ENCODE data around the gene ANKLE1.

DNA sequence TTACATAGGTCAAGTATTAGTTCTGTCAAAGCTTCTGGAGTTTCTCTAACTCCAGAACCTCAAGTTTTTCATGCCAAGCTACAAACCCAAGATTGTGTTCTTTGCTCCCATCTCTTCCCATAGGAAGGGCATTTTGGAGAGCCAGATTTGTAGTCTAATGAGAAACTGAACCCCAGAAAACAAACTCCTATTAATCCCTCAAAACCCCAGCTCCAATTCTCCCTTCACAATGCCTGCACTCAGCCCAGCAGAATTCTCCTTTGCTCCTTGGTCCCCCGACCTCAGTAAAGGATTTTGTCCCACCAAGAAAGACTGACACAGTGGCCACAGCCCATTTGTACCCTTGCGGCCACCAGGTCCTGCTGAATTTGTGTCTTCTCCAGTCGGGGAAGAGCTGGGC lies 25.6 kb upstream of the ANKLE1 start:
- TF ChIP-seq, protein P1, sequence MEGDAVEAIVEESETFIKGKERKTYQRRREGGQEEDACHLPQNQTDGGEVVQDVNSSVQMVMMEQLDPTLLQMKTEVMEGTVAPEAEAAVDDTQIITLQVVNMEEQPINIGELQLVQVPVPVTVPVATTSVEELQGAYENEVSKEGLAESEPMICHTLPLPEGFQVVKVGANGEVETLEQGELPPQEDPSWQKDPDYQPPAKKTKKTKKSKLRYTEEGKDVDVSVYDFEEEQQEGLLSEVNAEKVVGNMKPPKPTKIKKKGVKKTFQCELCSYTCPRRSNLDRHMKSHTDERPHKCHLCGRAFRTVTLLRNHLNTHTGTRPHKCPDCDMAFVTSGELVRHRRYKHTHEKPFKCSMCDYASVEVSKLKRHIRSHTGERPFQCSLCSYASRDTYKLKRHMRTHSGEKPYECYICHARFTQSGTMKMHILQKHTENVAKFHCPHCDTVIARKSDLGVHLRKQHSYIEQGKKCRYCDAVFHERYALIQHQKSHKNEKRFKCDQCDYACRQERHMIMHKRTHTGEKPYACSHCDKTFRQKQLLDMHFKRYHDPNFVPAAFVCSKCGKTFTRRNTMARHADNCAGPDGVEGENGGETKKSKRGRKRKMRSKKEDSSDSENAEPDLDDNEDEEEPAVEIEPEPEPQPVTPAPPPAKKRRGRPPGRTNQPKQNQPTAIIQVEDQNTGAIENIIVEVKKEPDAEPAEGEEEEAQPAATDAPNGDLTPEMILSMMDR (conservative IDR thresholded peaks at IDR 0.05 in 1 of 2, IDR thresholded peaks at IDR 0.05 in 1 of 2; ENCODE audit: low read depth in 1 of 2, low read length in 2 of 2), result no peak
- TF ChIP-seq EZH2 (IDR thresholded peaks at IDR 0.05; ENCODE audit: low read length, missing control alignments), result no peak

Measured in fibroblast of lung (primary cell).